Mesendoderm (in vitro differentiated cells): ENCODE results near the gene TBC1D3I.
"Not testable (repeated sequence)": the region's sequence is repeated elsewhere in the genome, so short reads cannot be mapped to it uniquely, and the experiment has no call there.

Experiments
- DNase-seq: peaks from one replicate; pipeline ENCODE4 v3.0.0; 2013
- H2AK5ac ChIP-seq: 2 replicates; pipeline ENCODE4 v1.6.1; 2013; ENCODE audit warnings: low read length, inconsistent platforms
- H2BK120ac ChIP-seq: 2 replicates; pipeline ENCODE4 v1.6.1; 2013; ENCODE audit warnings: low read depth, mild to moderate bottlenecking, low read length, moderate library complexity, mixed read lengths
- H2BK15ac ChIP-seq: replicated peaks from 2 replicates; pipeline ENCODE4 v1.6.1; 2013; ENCODE audit warnings: low read depth, mild to moderate bottlenecking, moderate library complexity
- H2BK5ac ChIP-seq: 2 replicates; pipeline ENCODE4 v1.6.1; 2013; ENCODE audit warnings: low read length, inconsistent platforms
- H3K18ac ChIP-seq: 2 replicates; pipeline ENCODE4 v1.6.1; 2013; ENCODE audit warnings: mild to moderate bottlenecking, low read length, mixed read lengths
- H3K23ac ChIP-seq: one replicate; pipeline ENCODE4 v1.6.1; 2013; ENCODE audit warnings: low read length
- H3K27ac ChIP-seq: 2 replicates; pipeline ENCODE4 v1.5.1; 2013; ENCODE audit warnings: low read depth, mild to moderate bottlenecking, inconsistent platforms, low read length, moderate library complexity
- H3K27me3 ChIP-seq: 2 replicates; pipeline ENCODE4 v1.6.1; 2013; ENCODE audit warnings: low read length, control low read depth, mild to moderate bottlenecking, inconsistent platforms; ENCODE audit not compliant: insufficient read depth, poor library complexity
- H3K36me3 ChIP-seq: 2 replicates; pipeline ENCODE4 v1.6.1; 2013; ENCODE audit warnings: low read length, inconsistent platforms; ENCODE audit not compliant: control insufficient read depth, insufficient read depth
- H3K4ac ChIP-seq: one replicate; pipeline ENCODE4 v1.6.1; 2013; ENCODE audit warnings: low read depth, mild to moderate bottlenecking, low read length, moderate library complexity
- H3K4me1 ChIP-seq: 2 replicates; pipeline ENCODE4 v1.6.1; 2013; ENCODE audit warnings: low read depth, low read length, inconsistent platforms; ENCODE audit not compliant: control insufficient read depth
- H3K4me2 ChIP-seq: 2 replicates; pipeline ENCODE4 v1.6.1; 2013; ENCODE audit warnings: low read length
- H3K4me3 ChIP-seq: 2 replicates; pipeline ENCODE4 v1.5.1; 2013; ENCODE audit warnings: mild to moderate bottlenecking, low read length
- H3K56ac ChIP-seq: one replicate; pipeline ENCODE4 v1.6.1; 2013; ENCODE audit warnings: low read length
- H3K79me1 ChIP-seq: 2 replicates; pipeline ENCODE4 v1.6.1; 2013; ENCODE audit warnings: low read length, inconsistent platforms
- H3K79me2 ChIP-seq: 2 replicates; pipeline ENCODE4 v1.6.1; 2013; ENCODE audit warnings: mild to moderate bottlenecking, low read length; ENCODE audit not compliant: control insufficient read depth, insufficient read depth
- H3K9ac ChIP-seq: 2 replicates; pipeline ENCODE4 v1.6.1; 2013; ENCODE audit warnings: low read length, inconsistent platforms
- H4K5ac ChIP-seq: one replicate; pipeline ENCODE4 v1.6.1; 2013; ENCODE audit warnings: low read length
- H4K8ac ChIP-seq: one replicate; pipeline ENCODE4 v1.6.1; 2013; ENCODE audit warnings: low read depth, mild to moderate bottlenecking, control low read depth, low read length, moderate library complexity
- WGBS: extraction: QIAGEN DNeasy Blood & Tissue Kit; methylation state at CpG from one replicate; pipeline ENCODE4 v1.1.7; 2013; ENCODE audit warnings: low lambda C conversion rate, missing lambda C conversion rate; ENCODE audit not compliant: insufficient coverage; ENCODE audit errors: extremely low coverage; 5-methylcytosine and 5-hydroxymethylcytosine counted together

TBC1D3I gene

GRCh38 chr17:36229644-36230043 is 34.7 kb downstream of the TBC1D3I start:
- not testable (repeated sequence) for H3K36me3 ChIP-seq, H3K79me2 ChIP-seq, H3K56ac ChIP-seq, H2AK5ac ChIP-seq, H3K4ac ChIP-seq, H4K8ac ChIP-seq, H3K27ac ChIP-seq, H3K18ac ChIP-seq, H3K4me3 ChIP-seq, H3K79me1 ChIP-seq, H3K23ac ChIP-seq, H3K4me2 ChIP-seq, H2BK5ac ChIP-seq, H2BK120ac ChIP-seq, H2BK15ac ChIP-seq, H3K4me1 ChIP-seq, H4K5ac ChIP-seq, H3K9ac ChIP-seq, DNase-seq, H3K27me3 ChIP-seq
- no CpG with 5 or more reads among the region's 5 CpGs for WGBS

GRCh38 chr17:36222967-36223366 is 41.4 kb downstream of the TBC1D3I start:
- H3K4me2 ChIP-seq, H3K4me3 ChIP-seq, H3K18ac ChIP-seq, H3K27ac ChIP-seq, H4K5ac ChIP-seq, H2BK120ac ChIP-seq, H3K56ac ChIP-seq, H3K23ac ChIP-seq, H3K27me3 ChIP-seq, H3K36me3 ChIP-seq, H2BK15ac ChIP-seq, H2AK5ac ChIP-seq, H3K4me1 ChIP-seq, H4K8ac ChIP-seq, H3K79me1 ChIP-seq, H3K79me2 ChIP-seq, DNase-seq, H2BK5ac ChIP-seq, H3K4ac ChIP-seq, H3K9ac ChIP-seq: not testable (repeated sequence)
- no CpG with 5 or more reads among the region's 12 CpGs for WGBS

DNA sequence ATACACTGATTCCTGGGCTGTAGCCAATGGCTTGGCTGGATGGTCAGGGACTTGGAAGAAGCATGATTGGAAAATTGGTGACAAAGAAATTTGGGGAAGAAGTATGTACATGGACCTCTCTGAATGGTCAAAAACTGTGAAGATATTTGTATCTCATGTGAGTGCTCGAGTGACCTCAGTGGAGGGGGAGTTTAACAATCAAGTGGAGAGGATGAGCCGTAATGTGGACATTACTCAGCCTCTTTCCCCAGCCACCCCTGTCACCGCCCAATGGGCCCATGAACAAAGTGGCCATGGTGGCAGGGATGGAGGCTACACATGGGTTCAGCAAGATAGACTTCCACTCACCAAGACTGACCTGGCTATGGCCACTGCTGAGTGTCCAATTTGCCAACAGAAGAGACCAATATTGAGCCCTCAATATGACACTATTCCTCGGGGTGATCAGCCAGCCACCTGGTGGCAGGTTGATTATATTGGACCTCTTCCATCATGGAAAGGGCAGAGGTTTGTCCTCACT is 42.7 kb downstream of the TBC1D3I start:
- WGBS = no CpG with 5 or more reads among the region's 4 CpGs

DNA sequence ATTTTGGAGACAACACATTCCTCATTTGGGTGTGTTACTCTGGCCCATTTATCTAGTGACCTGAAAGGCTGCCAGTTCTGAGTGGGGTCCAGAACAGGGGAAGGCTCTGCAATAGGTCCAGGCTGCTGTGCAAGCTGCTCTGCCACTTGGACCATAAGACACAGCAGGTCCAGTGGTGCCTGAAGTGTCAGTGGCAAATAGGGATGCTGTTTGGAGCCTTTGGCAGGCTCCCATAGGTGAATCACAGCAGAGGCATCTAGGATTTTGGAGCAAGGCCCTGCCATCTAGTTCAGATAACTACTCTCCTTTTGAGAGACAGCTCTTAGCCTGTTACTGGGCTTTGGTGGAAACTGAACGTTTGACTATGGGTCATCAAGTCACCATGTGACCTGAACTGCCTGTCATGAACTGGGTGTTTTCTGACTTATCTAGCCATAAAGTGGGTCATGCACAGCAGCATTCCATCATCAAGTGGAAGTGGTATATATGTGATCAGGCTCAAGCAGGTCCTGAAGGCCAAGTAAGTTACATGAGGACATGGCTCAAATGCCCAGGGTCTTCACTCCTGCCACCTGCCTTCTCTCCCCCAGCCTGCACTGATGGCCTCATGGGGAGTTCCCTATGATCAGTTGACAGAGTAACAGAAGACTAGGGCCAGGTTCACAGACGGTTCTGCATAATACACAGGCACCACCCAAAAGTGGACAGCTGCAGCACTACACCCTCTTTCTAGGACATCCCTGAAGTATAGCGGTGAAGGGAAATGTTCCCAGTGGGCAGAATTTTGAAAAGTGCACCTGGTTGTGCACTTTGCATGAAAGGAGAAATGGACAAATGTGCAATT is 43.4 kb downstream of the TBC1D3I start:
- not testable (repeated sequence) for H3K36me3 ChIP-seq, H2BK15ac ChIP-seq, H2BK5ac ChIP-seq, H3K4me1 ChIP-seq, DNase-seq, H3K18ac ChIP-seq, H2BK120ac ChIP-seq, H3K4me2 ChIP-seq, H3K79me1 ChIP-seq, H3K4me3 ChIP-seq, H4K8ac ChIP-seq, H4K5ac ChIP-seq, H3K9ac ChIP-seq, H3K23ac ChIP-seq, H3K79me2 ChIP-seq, H3K4ac ChIP-seq, H2AK5ac ChIP-seq, H3K27me3 ChIP-seq, H3K27ac ChIP-seq, H3K56ac ChIP-seq
- WGBS = no CpG with 5 or more reads among the region's 3 CpGs

More for the DNA sequence above, 42.7 kb downstream of the TBC1D3I start:
- H3K27ac ChIP-seq, H3K79me1 ChIP-seq, H2BK120ac ChIP-seq, H2AK5ac ChIP-seq, H3K4me2 ChIP-seq, H3K27me3 ChIP-seq, H3K23ac ChIP-seq, H3K79me2 ChIP-seq, H3K9ac ChIP-seq, H2BK5ac ChIP-seq, H3K4me3 ChIP-seq, H3K36me3 ChIP-seq, H3K4me1 ChIP-seq, H2BK15ac ChIP-seq, DNase-seq, H3K4ac ChIP-seq, H3K56ac ChIP-seq, H3K18ac ChIP-seq, H4K5ac ChIP-seq, H4K8ac ChIP-seq: not testable (repeated sequence)

- not testable (repeated sequence) for H3K4me3 ChIP-seq, DNase-seq, H3K27me3 ChIP-seq, H3K79me1 ChIP-seq, H3K36me3 ChIP-seq, H2BK15ac ChIP-seq, H3K79me2 ChIP-seq, H3K18ac ChIP-seq, H3K4ac ChIP-seq, H3K23ac ChIP-seq, H2BK120ac ChIP-seq, H2AK5ac ChIP-seq, H4K8ac ChIP-seq, H3K4me1 ChIP-seq, H3K4me2 ChIP-seq, H3K9ac ChIP-seq, H3K56ac ChIP-seq, H2BK5ac ChIP-seq, H3K27ac ChIP-seq, H4K5ac ChIP-seq
- no CpG with 5 or more reads among the region's 1 CpG for WGBS
These were observed 44.8 kb downstream of the TBC1D3I start for GRCh38 chr17:36219556-36219955.
